ENCODE results near the gene RBMS3.

Gene RBMS3

DNA sequence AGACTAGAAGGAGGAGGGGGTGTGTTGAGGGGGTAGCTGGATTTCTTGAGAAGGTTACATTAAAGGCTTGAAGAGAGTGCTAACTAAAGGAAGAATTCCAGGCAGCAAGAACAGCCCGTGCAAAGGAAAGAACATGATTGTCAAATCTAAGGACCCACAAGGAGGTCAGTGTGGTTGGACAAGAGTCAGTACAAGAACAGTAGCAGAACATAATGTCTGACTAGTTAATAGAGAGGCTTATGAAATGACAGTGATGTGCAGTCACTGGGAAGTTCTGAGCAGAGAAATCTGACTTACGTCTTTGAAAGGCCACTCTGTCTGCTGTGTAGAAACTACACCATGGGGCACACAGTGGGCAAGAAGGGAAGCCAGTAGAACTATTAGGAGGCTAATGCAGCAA, 19.8 kb upstream of the RBMS3 start:
- DNase-seq (ENCODE audit: low spot score): no peak
- TF ChIP-seq, protein P1, sequence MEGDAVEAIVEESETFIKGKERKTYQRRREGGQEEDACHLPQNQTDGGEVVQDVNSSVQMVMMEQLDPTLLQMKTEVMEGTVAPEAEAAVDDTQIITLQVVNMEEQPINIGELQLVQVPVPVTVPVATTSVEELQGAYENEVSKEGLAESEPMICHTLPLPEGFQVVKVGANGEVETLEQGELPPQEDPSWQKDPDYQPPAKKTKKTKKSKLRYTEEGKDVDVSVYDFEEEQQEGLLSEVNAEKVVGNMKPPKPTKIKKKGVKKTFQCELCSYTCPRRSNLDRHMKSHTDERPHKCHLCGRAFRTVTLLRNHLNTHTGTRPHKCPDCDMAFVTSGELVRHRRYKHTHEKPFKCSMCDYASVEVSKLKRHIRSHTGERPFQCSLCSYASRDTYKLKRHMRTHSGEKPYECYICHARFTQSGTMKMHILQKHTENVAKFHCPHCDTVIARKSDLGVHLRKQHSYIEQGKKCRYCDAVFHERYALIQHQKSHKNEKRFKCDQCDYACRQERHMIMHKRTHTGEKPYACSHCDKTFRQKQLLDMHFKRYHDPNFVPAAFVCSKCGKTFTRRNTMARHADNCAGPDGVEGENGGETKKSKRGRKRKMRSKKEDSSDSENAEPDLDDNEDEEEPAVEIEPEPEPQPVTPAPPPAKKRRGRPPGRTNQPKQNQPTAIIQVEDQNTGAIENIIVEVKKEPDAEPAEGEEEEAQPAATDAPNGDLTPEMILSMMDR (IDR thresholded peaks at IDR 0.05; ENCODE audit: extremely low read depth, insufficient read depth, missing control alignments): no peak
- in situ Hi-C loops (cut with MboI; ENCODE audit: low pct_unique_long_range_greater_than_20kb, low sequenced_read_pairs, unreplicated experiment): no loop called here

DNA sequence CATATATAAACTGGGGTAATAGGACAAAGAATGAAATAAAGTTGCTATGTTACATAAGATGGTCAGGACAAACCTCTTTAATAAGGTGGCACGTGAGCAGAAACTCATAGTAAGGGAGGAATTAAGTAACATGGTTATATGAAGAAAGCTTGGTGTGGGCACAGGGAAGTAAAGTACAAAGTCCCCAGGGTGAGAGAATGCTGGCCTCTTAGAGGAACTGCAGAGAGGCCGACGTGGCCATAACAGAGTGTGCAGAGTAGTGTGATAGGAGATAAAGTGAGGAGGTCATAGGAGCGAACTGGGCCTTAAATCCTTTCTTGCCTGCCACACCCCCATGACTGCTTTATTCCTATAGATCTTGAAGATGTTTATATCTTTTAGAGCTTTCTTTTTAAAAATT, 17.4 kb upstream of the RBMS3 start:
- no peak for DNase-seq (ENCODE audit: low spot score)
- in situ Hi-C loops (cut with MboI; ENCODE audit: low pct_unique_long_range_greater_than_20kb, low sequenced_read_pairs, unreplicated experiment): no loop called here
- TF ChIP-seq, protein P1 (IDR thresholded peaks at IDR 0.05; ENCODE audit: extremely low read depth, insufficient read depth, missing control alignments): no peak

DNA sequence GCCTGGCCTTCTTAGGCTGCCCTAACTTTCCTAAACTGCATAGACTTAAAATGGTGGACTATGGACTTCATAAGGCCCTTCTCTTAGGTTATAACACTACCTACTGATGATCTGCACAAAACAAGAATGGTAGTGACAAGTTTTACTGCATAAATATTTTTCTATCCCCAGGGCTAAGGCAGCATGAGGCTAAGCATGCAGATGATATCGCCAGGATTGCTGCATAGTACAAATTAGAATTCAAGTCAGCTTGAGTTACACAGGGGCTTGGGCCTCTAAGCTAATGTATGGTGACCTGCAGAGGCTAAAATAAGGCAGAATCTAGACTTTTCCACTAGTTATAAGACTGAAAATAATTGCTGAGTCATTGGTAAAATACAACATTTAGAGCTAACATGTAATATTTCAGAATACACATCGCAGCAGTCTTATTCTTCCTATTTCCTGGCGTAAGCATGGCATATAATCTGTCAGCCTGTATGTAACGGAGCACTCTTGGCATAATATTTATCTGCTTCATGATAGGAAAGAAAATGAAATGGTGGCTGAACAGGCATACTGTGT, 15.3 kb upstream of the RBMS3 start:
- no peak for DNase-seq (ENCODE audit: low spot score)
- TF ChIP-seq, protein P1 (IDR thresholded peaks at IDR 0.05; ENCODE audit: extremely low read depth, insufficient read depth, missing control alignments): no peak
- in situ Hi-C loops (cut with MboI; ENCODE audit: low pct_unique_long_range_greater_than_20kb, low sequenced_read_pairs, unreplicated experiment): no loop called here

DNA sequence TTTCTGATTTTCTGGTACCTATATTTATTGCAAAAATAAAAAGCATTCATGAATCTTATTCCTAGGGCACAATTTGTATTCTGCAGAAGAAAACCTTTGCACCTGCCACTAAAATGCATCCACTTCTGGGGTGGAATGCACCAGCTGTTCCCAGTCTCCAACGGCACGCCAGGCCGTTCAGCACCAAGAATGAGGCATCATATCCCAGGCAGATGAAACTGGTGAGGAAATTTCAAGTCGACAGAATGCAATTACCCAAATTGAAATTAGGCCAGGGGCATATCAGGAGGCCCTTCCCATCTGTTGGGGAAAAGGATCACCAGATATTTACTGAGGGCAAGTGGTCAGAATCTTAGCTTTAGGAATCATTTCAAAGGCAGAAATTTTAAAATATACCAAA, 13.6 kb upstream of the RBMS3 start:
- in situ Hi-C loops (cut with MboI; ENCODE audit: low pct_unique_long_range_greater_than_20kb, low sequenced_read_pairs, unreplicated experiment): no loop called here

DNA sequence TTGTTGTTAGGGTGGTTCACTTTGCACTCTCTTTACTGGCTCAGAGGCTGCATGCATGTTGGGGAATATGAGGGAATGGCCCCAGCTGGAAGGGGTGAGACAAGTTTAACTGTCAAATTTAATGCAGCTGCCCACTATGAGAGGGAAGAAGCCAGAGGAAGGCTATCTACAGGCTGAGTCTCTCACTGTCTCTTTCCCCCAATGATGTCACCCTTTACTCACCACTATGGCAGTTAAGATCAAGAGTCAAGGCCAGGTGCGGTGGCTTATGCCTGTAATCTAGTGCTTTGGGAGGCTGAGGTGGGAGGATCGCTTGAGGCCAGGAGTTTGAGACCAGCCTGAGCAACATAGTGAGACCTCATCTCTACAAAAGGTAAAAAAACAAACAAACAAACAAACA, 12.2 kb upstream of the RBMS3 start:
- DNase-seq (ENCODE audit: low spot score): no peak
- TF ChIP-seq, protein P1 (IDR thresholded peaks at IDR 0.05; ENCODE audit: extremely low read depth, insufficient read depth, missing control alignments): no peak
- in situ Hi-C loops (cut with MboI; ENCODE audit: low pct_unique_long_range_greater_than_20kb, low sequenced_read_pairs, unreplicated experiment): no loop called here

More for the DNA sequence above, 13.6 kb upstream of the RBMS3 start:
- no peak for DNase-seq (ENCODE audit: low spot score)
- TF ChIP-seq, protein P1 (IDR thresholded peaks at IDR 0.05; ENCODE audit: extremely low read depth, insufficient read depth, missing control alignments): no peak

DNA sequence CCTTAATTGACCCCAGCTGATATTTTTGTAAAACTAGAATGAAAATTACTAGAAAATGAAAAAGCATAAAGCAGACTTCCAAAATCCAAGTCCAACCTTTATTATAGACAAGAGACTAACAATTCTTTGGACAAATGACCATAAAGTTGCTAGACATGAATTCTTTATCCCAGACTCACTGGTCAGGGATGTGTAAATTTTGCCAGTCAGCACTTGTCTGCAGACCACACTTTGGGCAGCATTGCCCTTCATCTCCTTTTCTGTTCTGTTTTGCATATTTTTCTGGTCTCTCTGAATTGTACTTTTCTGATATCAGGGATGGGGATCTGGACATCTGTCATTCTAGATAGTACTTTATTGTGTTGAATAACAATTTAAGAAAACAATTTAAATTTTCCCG, 10.1 kb upstream of the RBMS3 start:
- TF ChIP-seq, protein P1 (IDR thresholded peaks at IDR 0.05; ENCODE audit: extremely low read depth, insufficient read depth, missing control alignments): no peak
- in situ Hi-C loops (cut with MboI; ENCODE audit: low pct_unique_long_range_greater_than_20kb, low sequenced_read_pairs, unreplicated experiment): no loop called here

DNA sequence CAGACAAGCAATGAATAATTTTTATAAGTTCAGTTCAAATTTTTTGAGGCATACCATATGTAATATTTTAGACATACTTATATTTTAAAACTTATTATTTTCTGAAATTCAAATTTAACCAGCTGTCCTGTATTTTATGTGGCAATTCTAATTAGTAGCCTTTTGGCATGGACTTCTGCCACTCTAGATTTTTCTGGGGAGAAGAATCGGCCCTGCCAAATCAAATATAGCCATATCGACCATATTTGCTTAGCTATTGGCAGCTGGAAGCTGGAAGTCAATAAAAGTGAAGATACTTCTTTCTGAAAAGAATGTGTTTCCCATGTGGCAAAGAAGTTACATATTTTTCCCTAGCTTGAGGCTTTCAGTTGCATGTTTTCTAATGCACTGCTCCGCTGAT, 9.4 kb upstream of the RBMS3 start:
- DNase-seq (ENCODE audit: low spot score): no peak
- TF ChIP-seq, protein P1 (IDR thresholded peaks at IDR 0.05; ENCODE audit: extremely low read depth, insufficient read depth, missing control alignments): no peak
- in situ Hi-C loops (cut with MboI; ENCODE audit: low pct_unique_long_range_greater_than_20kb, low sequenced_read_pairs, unreplicated experiment): no loop called here

More for the DNA sequence above, 10.1 kb upstream of the RBMS3 start:
- DNase-seq (ENCODE audit: low spot score): no peak
